ENCODE results near the gene TOMM34. TPM values are rescaled to one million over a fixed set of nuclear protein-coding genes. Genes with fewer than 3 reads are reported as not detected.

TOMM34 gene
- polyA plus RNA-seq, 1 of the 3 experiments (the other 2 are of a cell fraction) = 40.5 TPM

DNA sequence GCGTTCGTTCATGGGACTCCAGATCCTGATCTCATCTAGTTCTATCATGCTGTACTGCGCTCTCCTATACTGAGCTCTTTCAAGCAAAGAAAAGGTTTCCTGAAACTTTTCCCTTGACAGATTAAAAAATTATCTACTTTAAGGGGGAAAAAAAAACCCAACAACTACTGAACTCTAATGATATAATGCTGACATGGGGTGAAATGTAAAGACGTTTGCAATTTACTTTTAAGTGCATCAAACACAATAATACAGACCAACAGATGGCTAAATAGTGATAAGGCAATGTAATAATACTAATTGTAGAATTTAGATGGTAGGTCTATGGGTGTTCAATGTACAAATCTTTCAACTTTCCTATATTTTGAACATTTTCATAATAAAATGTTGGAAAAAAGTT is 16.4 kb downstream of the TOMM34 start:
- H4K20me1 ChIP-seq (ENCODE audit: insufficient read depth) = no peaks in the 10 kb centered on the region
- no peak overlapping the region for H3K4me2 ChIP-seq
- H3K9me3 ChIP-seq = no peaks in the 10 kb centered on the region
- no peak overlapping the region for H3K4me3 ChIP-seq (ENCODE audit: low read depth in 2 of 2, low read length in 1 of 2)
- ChIA-PET CTCF (interaction anchor here (1.5 kb wide), 1 partner anchor 153 kb away, joined by 3 read pairs; no protein-coding TSS in a partner anchor), POLR2A (no interaction called here)
- TF ChIP-seq MEF2A (IDR thresholded peaks at IDR 0.05; ENCODE audit: borderline replicate concordance, low read depth) (no peak), EZH2phosphoT487 (IDR thresholded peaks at IDR 0.05; ENCODE audit: borderline replicate concordance, low read depth) (no peak), RFX5 (IDR thresholded peaks at IDR 0.05; ENCODE audit: low read length) (no peak), FOXJ3 (CRISPR knock-in tag; IDR thresholded peaks at IDR 0.05) (no peak), FOXM1 (IDR thresholded peaks at IDR 0.05; ENCODE audit: low read depth) (no peak), GATA2 (CRISPR knock-in tag; IDR thresholded peaks at IDR 0.05) (no peak), POLR2AphosphoS5 (IDR thresholded peaks at IDR 0.05; ENCODE audit: low read depth, low read length) (no peak), GABPA (IDR thresholded peaks at IDR 0.05; ENCODE audit: low read depth) (no peak), MXI1 (IDR thresholded peaks at IDR 0.05; ENCODE audit: low read depth, low read length) (no peak), SIN3A (IDR thresholded peaks at IDR 0.05; ENCODE audit: borderline replicate concordance, low read depth, low read length) (no peak), EP300 (IDR thresholded peaks at IDR 0.05; ENCODE audit: borderline replicate concordance in 1 of 2, low read depth in 1 of 2, low read length in 1 of 2) (no peak)
- TF ChIP-seq, protein P1, sequence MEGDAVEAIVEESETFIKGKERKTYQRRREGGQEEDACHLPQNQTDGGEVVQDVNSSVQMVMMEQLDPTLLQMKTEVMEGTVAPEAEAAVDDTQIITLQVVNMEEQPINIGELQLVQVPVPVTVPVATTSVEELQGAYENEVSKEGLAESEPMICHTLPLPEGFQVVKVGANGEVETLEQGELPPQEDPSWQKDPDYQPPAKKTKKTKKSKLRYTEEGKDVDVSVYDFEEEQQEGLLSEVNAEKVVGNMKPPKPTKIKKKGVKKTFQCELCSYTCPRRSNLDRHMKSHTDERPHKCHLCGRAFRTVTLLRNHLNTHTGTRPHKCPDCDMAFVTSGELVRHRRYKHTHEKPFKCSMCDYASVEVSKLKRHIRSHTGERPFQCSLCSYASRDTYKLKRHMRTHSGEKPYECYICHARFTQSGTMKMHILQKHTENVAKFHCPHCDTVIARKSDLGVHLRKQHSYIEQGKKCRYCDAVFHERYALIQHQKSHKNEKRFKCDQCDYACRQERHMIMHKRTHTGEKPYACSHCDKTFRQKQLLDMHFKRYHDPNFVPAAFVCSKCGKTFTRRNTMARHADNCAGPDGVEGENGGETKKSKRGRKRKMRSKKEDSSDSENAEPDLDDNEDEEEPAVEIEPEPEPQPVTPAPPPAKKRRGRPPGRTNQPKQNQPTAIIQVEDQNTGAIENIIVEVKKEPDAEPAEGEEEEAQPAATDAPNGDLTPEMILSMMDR (IDR thresholded peaks at IDR 0.05) = no peak
- TF ChIP-seq, protein P2, sequence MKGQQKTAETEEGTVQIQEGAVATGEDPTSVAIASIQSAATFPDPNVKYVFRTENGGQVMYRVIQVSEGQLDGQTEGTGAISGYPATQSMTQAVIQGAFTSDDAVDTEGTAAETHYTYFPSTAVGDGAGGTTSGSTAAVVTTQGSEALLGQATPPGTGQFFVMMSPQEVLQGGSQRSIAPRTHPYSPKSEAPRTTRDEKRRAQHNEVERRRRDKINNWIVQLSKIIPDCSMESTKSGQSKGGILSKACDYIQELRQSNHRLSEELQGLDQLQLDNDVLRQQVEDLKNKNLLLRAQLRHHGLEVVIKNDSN (IDR thresholded peaks at IDR 0.05; ENCODE audit: borderline replicate concordance, low read depth) = no peak
- H3K27ac ChIP-seq (ENCODE audit: low read depth in 2 of 2, low read length in 1 of 2) = no peak overlapping the region
- H3K4me1 ChIP-seq (ENCODE audit: control insufficient read depth in 1 of 2, insufficient read depth in 2 of 2, low read depth in 1 of 2, low read length in 1 of 2) = no peaks in the 10 kb centered on the region
- H3K79me2 ChIP-seq (ENCODE audit: insufficient read depth) = no peaks in the 10 kb centered on the region
- no peak overlapping the region for H3K9ac ChIP-seq
- H3K27me3 ChIP-seq (ENCODE audit: insufficient read depth) = no peaks in the 10 kb centered on the region
- no peaks in the 10 kb centered on the region for H3K9me2 ChIP-seq
- peaks cover 15% of the 10 kb centered on the region for H3F3A ChIP-seq (replicated peaks; ENCODE audit: insufficient read depth)
- DNase-seq = no peak
- H3K36me3 ChIP-seq (replicated peaks in 1 of 2; ENCODE audit: control insufficient read depth in 1 of 2, insufficient read depth in 2 of 2, low read length in 1 of 2) = peaks cover 39 to 83% of the 10 kb centered on the region in 2 experiments
- no peak overlapping the region for H2AFZ ChIP-seq (ENCODE audit: low read depth)
- 82% methylated on average over 4 of the region's 4 CpGs for WGBS (ENCODE audit: low lambda C conversion rate)

DNA sequence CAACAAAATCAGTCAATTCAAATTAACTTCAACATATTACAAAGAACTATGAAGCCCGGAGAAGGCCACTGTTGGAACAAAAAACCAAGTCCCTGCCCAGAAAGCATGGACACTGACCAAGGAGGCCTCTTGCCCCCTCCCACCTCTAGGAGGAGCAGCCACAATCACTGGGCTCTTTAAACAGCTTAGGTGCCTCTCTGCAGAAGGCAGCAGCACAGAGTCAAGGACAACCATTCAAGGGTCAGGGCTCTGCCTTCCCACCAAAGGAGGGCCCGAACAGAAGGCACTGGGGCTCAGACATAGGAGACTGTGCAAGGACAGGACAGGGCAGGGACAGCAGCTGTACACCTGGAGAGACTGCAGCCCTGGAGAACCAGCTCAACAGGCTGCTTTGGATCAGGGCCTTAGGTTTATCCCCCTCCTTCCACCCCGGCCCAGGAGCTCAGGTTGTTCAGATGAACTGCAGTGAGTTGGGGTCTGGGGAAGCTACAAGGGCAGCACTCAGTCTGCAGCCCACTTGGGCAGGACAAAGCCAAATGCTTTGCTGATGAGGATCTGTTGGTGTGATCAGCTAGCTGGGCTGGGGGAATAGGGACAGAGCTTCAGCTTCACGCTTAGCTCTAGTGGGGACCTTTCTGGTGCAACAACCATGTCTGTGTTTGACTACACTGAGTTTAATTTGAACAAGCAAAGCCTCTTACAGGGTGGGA is 17.8 kb downstream of the TOMM34 start:
- H2AFZ ChIP-seq (ENCODE audit: low read depth) = no peak overlapping the region
- H3K27ac ChIP-seq (ENCODE audit: low read depth in 2 of 2, low read length in 1 of 2) = no peak overlapping the region; a peak in 1 of 4 replicates
- no peaks in the 10 kb centered on the region for H3K9me3 ChIP-seq
- WGBS (ENCODE audit: low lambda C conversion rate) = 77% methylated on average over 2 of the region's 4 CpGs
- no peak overlapping the region for H3K4me3 ChIP-seq (ENCODE audit: low read depth in 2 of 2, low read length in 1 of 2)
- ChIA-PET POLR2A (no interaction called here), CTCF (interaction anchor here (0.6 to 1.5 kb wide), 8 partner anchors 15 to 829 kb away, joined by 3 to 8 read pairs (median 3); no protein-coding TSS in a partner anchor)
- H3K9ac ChIP-seq = no peak overlapping the region
- peaks cover 30 to 75% of the 10 kb centered on the region in 2 experiments for H3K36me3 ChIP-seq (replicated peaks in 1 of 2; ENCODE audit: control insufficient read depth in 1 of 2, insufficient read depth in 2 of 2, low read length in 1 of 2)
- H4K20me1 ChIP-seq (ENCODE audit: insufficient read depth) = no peaks in the 10 kb centered on the region
- no peak for TF ChIP-seq FOXJ3 (CRISPR knock-in tag; IDR thresholded peaks at IDR 0.05)
- TF ChIP-seq, protein P1 (IDR thresholded peaks at IDR 0.05) = peak; percentile 12; the same call in 1 of the 2 replicates
- H3K9me2 ChIP-seq = no peaks in the 10 kb centered on the region
- peaks cover 15% of the 10 kb centered on the region for H3F3A ChIP-seq (replicated peaks; ENCODE audit: insufficient read depth)
- H3K4me1 ChIP-seq (ENCODE audit: control insufficient read depth in 1 of 2, insufficient read depth in 2 of 2, low read depth in 1 of 2, low read length in 1 of 2) = no peaks in the 10 kb centered on the region
- no peak for DNase-seq
- H3K4me2 ChIP-seq = no peak overlapping the region
- H3K27me3 ChIP-seq (ENCODE audit: insufficient read depth) = no peaks in the 10 kb centered on the region
- no peaks in the 10 kb centered on the region for H3K79me2 ChIP-seq (ENCODE audit: insufficient read depth)

All from SK-N-SH (cell line).